ENCODE measurements around the gene OXSR1.

DNA sequence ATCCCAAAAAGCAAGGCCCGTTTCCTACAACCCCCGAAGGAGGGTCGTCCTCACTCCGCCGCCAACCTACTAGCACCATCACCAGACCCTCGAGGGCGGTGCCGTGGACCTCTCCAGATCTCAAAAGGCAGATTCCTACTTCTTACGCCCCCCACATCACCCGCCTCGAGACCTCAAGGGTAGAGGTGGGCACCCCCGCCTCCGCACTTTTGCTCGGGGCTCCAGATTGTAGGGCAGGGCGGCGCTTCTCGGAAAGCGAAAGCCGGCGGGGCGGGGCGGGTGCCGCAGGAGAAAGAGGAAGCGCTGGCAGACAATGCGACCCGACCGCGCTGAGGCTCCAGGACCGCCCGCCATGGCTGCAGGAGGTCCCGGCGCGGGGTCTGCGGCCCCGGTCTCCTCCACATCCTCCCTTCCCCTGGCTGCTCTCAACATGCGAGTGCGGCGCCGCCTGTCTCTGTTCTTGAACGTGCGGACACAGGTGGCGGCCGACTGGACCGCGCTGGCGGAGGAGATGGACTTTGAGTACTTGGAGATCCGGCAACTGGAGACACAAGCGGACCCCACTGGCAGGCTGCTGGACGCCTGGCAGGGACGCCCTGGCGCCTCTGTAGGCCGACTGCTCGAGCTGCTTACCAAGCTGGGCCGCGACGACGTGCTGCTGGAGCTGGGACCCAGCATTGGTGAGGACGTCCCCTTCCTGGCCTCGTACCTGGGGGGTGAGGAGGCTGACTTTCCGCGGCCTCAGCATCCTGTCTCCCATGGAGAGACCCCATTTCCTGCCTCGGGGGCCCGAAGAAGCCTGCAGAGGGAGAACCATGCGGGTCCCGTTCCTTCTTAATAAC, 26.8 kb upstream of the OXSR1 start, which contains the start of gene MYD88:
- TF ChIP-seq PAX5 (IDR thresholded peaks at IDR 0.05; ENCODE audit: insufficient read depth, low read length, severe bottlenecking) = no peak
- TF ChIP-seq POLR2AphosphoS5 (IDR thresholded peaks at IDR 0.05; ENCODE audit: low read depth, low read length) = peak; percentile 72; the same call in 1 of the 2 replicates
- peak; percentile 74; the same call in 1 of the 2 replicates for TF ChIP-seq POLR2A (IDR thresholded peaks at IDR 0.05; ENCODE audit: low read depth, low read length)
- peak; percentile 94 for TF ChIP-seq SPI1 (IDR thresholded peaks at IDR 0.05; ENCODE audit: low read depth, low read length)

Data from GM12891 (cell line).